ENCODE data around the gene MDFI.

Gene MDFI

GRCh38 chr6:41630946-41631345, 7.3 kb upstream of the MDFI start:
- Histone ChIP-seq H3K36me3 (ENCODE audit: insufficient read depth, low read length) (no peaks in the 10 kb centered on the region), H3K9me3 (ENCODE audit: low read depth, low read length) (no peaks in the 10 kb centered on the region), H3K27ac (no peak overlapping the region), H3K4me3 (no peak overlapping the region), H3K9ac (ENCODE audit: insufficient read length) (no peak overlapping the region)
- no peak for DNase-seq (ENCODE audit: low read depth, low spot score)
- TF ChIP-seq FOXP2 (optimal IDR thresholded peaks at IDR 0.05; ENCODE audit: control extremely low read depth, extremely low read length, insufficient read depth), result no peak
- TF ChIP-seq EZH2 (IDR thresholded peaks at IDR 0.05), result no peak
- TF ChIP-seq POLR2AphosphoS5 (IDR thresholded peaks at IDR 0.05; ENCODE audit: borderline replicate concordance, low read depth, low read length), result no peak

- no peak for DNase-seq (ENCODE audit: low read depth, low spot score)
- Histone ChIP-seq H3K27ac (peak overlapping the region; percentile 80; the same call in 1 of the 2 replicates), H3K4me3 (no peak overlapping the region), H3K9ac (ENCODE audit: insufficient read length) (no peak overlapping the region), H3K36me3 (ENCODE audit: insufficient read depth, low read length) (no peaks in the 10 kb centered on the region), H3K9me3 (ENCODE audit: low read depth, low read length) (no peaks in the 10 kb centered on the region)
- no peak for TF ChIP-seq FOXP2 (optimal IDR thresholded peaks at IDR 0.05; ENCODE audit: control extremely low read depth, extremely low read length, insufficient read depth)
- TF ChIP-seq POLR2AphosphoS5 (IDR thresholded peaks at IDR 0.05; ENCODE audit: borderline replicate concordance, low read depth, low read length), result no peak
- TF ChIP-seq EZH2 (IDR thresholded peaks at IDR 0.05), result no peak
These were observed 5.1 kb upstream of the MDFI start for GRCh38 chr6:41633056-41633634.

GRCh38 chr6:41634657-41635056, 3.6 kb upstream of the MDFI start:
- no peak overlapping the region for H3K4me3 ChIP-seq
- H3K27ac ChIP-seq, result peak overlapping the region; percentile 65
- H3K36me3 ChIP-seq (ENCODE audit: insufficient read depth, low read length), result peaks cover 6% of the 10 kb centered on the region
- H3K9me3 ChIP-seq (ENCODE audit: low read depth, low read length), result no peaks in the 10 kb centered on the region
- peak overlapping the region; percentile 34 for H3K9ac ChIP-seq (ENCODE audit: insufficient read length)
- no peak for DNase-seq (ENCODE audit: low read depth, low spot score)
- TF ChIP-seq POLR2AphosphoS5 (IDR thresholded peaks at IDR 0.05; ENCODE audit: borderline replicate concordance, low read depth, low read length) (no peak), FOXP2 (optimal IDR thresholded peaks at IDR 0.05; ENCODE audit: control extremely low read depth, extremely low read length, insufficient read depth) (no peak), EZH2 (IDR thresholded peaks at IDR 0.05) (no peak)

GRCh38 chr6:41635365-41635764, 2.9 kb upstream of the MDFI start:
- peaks cover 13% of the 10 kb centered on the region for H3K36me3 ChIP-seq (ENCODE audit: insufficient read depth, low read length)
- no peak for DNase-seq (ENCODE audit: low read depth, low spot score)
- H3K9me3 ChIP-seq (ENCODE audit: low read depth, low read length), result no peaks in the 10 kb centered on the region
- H3K27ac ChIP-seq, result peak overlapping the region; percentile 65
- TF ChIP-seq POLR2AphosphoS5 (IDR thresholded peaks at IDR 0.05; ENCODE audit: borderline replicate concordance, low read depth, low read length), result no peak
- TF ChIP-seq FOXP2 (optimal IDR thresholded peaks at IDR 0.05; ENCODE audit: control extremely low read depth, extremely low read length, insufficient read depth), result no peak
- no peak for TF ChIP-seq EZH2 (IDR thresholded peaks at IDR 0.05)
- H3K4me3 ChIP-seq, result no peak overlapping the region
- H3K9ac ChIP-seq (ENCODE audit: insufficient read length), result peak overlapping the region; percentile 34

- no peak for TF ChIP-seq EZH2 (IDR thresholded peaks at IDR 0.05)
- no peak for TF ChIP-seq FOXP2 (optimal IDR thresholded peaks at IDR 0.05; ENCODE audit: control extremely low read depth, extremely low read length, insufficient read depth)
- no peak for TF ChIP-seq POLR2AphosphoS5 (IDR thresholded peaks at IDR 0.05; ENCODE audit: borderline replicate concordance, low read depth, low read length)
- H3K9ac ChIP-seq (ENCODE audit: insufficient read length), result no peak overlapping the region
- no peak overlapping the region for H3K4me3 ChIP-seq
- no peak for DNase-seq (ENCODE audit: low read depth, low spot score)
- peaks cover 28% of the 10 kb centered on the region for H3K36me3 ChIP-seq (ENCODE audit: insufficient read depth, low read length)
- no peaks in the 10 kb centered on the region for H3K9me3 ChIP-seq (ENCODE audit: low read depth, low read length)
- peak overlapping the region; percentile 51; the same call in 1 of the 2 replicates for H3K27ac ChIP-seq
These were observed 1.5 kb upstream of the MDFI start for GRCh38 chr6:41636833-41637193.

GRCh38 chr6:41637194-41638001, 870 bp upstream of the MDFI start:
- DNase-seq (ENCODE audit: low read depth, low spot score), result no peak
- peaks cover 34% of the 10 kb centered on the region for H3K36me3 ChIP-seq (ENCODE audit: insufficient read depth, low read length)
- no peaks in the 10 kb centered on the region for H3K9me3 ChIP-seq (ENCODE audit: low read depth, low read length)
- no peak for TF ChIP-seq FOXP2 (optimal IDR thresholded peaks at IDR 0.05; ENCODE audit: control extremely low read depth, extremely low read length, insufficient read depth)
- TF ChIP-seq POLR2AphosphoS5 (IDR thresholded peaks at IDR 0.05; ENCODE audit: borderline replicate concordance, low read depth, low read length), result no peak
- peak overlapping the region; percentile 100 for H3K27ac ChIP-seq
- H3K4me3 ChIP-seq, result peak overlapping the region; percentile 92
- H3K9ac ChIP-seq (ENCODE audit: insufficient read length), result peak overlapping the region; percentile 96

GRCh38 chr6:41638935-41639808, 904 bp downstream of the MDFI start:
- Histone ChIP-seq H3K9ac (ENCODE audit: insufficient read length) (peak overlapping the region; percentile 96), H3K9me3 (ENCODE audit: low read depth, low read length) (no peaks in the 10 kb centered on the region), H3K27ac (peak overlapping the region; percentile 100), H3K4me3 (peak overlapping the region; percentile 92), H3K36me3 (ENCODE audit: insufficient read depth, low read length) (peaks cover 43% of the 10 kb centered on the region)
- TF ChIP-seq EZH2 (IDR thresholded peaks at IDR 0.05), result no peak
- TF ChIP-seq POLR2AphosphoS5 (IDR thresholded peaks at IDR 0.05; ENCODE audit: borderline replicate concordance, low read depth, low read length), result peak; percentile 55; the same call in 1 of the 2 replicates
- no peak for TF ChIP-seq FOXP2 (optimal IDR thresholded peaks at IDR 0.05; ENCODE audit: control extremely low read depth, extremely low read length, insufficient read depth)
- DNase-seq (ENCODE audit: low read depth, low spot score), result no peak
